Sigmoid colon (tissue), 3 donors: Measurements from ENCODE around the gene KCNA1.

ENCODE experiments used
- CTCF ChIP-seq, 4 experiments: fragments of 450-650 bp in 3 of 4; fragments of 200-600 bp in 1 of 4; IDR thresholded peaks; one replicate each; pipeline ENCODE4 v1.5.1; 2016 to 2019; ENCODE audit warnings: antibody characterized with exemption in 4 of 4, mild to moderate bottlenecking in 3 of 4, moderate library complexity in 2 of 4
- POLR2A ChIP-seq, 2 donors: fragments of 450-650 bp; IDR thresholded peaks; one replicate each; pipeline ENCODE4 v1.6.1; 2016; ENCODE audit warnings: antibody characterized with exemption in 2 of 2, mild to moderate bottlenecking in 2 of 2, moderate library complexity in 2 of 2

- no peak for TF ChIP-seq POLR2A (IDR thresholded peaks at IDR 0.05)
- no peak for TF ChIP-seq CTCF (IDR thresholded peaks at IDR 0.05)
Measured at GRCh38 chr12:4899364-4899763, 10.3 kb upstream of the KCNA1 start.
